AG04449 (cell line): ENCODE results near the gene JMJD1C.

ENCODE experiments used
- CTCF ChIA-PET: fragments of 350-600 bp; formaldehyde crosslinking; extraction: SDS; loops from one replicate; lab custom pipeline; 2021; ENCODE audit warnings: antibody characterized with exemption; lab: Yijun Ruan, JAX
- POLR2A ChIA-PET: fragments of 400-600, 350-600 bp; formaldehyde crosslinking; extraction: SDS; loops from one replicate; lab custom pipeline; 2020; ENCODE audit warnings: antibody characterized with exemption, inconsistent platforms; lab: Yijun Ruan, JAX
- DNase-seq: peaks from one replicate; pipeline ENCODE4 v3.0.0-alpha.2; 2010; ENCODE audit warnings: low read depth, low spot score
- H3K4me3 ChIP-seq: 2 replicates; pipeline ENCODE4 v1.5.1; 2011; ENCODE audit warnings: low read depth, mild to moderate bottlenecking, control low read depth, low read length
- CTCF ChIP-seq: IDR thresholded peaks from one replicate; pipeline ENCODE4 v1.5.1; 2011; ENCODE audit warnings: mild to moderate bottlenecking, moderate library complexity, low read length, control low read depth, inconsistent platforms; ENCODE audit not compliant: insufficient read depth; ENCODE audit errors: missing control alignments

JMJD1C gene

GRCh38 chr10:63119041-63119440, 346.7 kb downstream of the JMJD1C start:
- no peak for TF ChIP-seq CTCF
- ChIA-PET CTCF (no interaction called here), POLR2A (no interaction called here)
- no peak overlapping the region for H3K4me3 ChIP-seq
- no peak for DNase-seq
